ENCODE measurements around the gene KCNJ8.

- TF ChIP-seq EP300 (IDR thresholded peaks at IDR 0.05), result no peak
- TF ChIP-seq CTCF (IDR thresholded peaks at IDR 0.05), result no peak
Observed at GRCh38 chr12:21813751-21814150, 39.2 kb upstream of the KCNJ8 start.

Data from esophagus muscularis mucosa (tissue), 3 donors.